GM19467 (cell line): ENCODE results near the gene EFCAB8.
"Not testable (repeated sequence)": the region's sequence is repeated elsewhere in the genome, so short reads cannot be mapped to it uniquely, and the experiment has no call there.

ENCODE experiments used
- ATAC-seq: cut with Tn5 transposase; IDR thresholded peaks from one replicate; pipeline ENCODE4 v1.9.1; 2021; ENCODE audit warnings: mild to moderate bottlenecking, moderate library complexity; ENCODE audit not compliant: unreplicated experiment

Gene EFCAB8

GRCh38 chr20:32969356-32970114 is 110.8 kb downstream of the EFCAB8 start:
- no peak for ATAC-seq

DNA sequence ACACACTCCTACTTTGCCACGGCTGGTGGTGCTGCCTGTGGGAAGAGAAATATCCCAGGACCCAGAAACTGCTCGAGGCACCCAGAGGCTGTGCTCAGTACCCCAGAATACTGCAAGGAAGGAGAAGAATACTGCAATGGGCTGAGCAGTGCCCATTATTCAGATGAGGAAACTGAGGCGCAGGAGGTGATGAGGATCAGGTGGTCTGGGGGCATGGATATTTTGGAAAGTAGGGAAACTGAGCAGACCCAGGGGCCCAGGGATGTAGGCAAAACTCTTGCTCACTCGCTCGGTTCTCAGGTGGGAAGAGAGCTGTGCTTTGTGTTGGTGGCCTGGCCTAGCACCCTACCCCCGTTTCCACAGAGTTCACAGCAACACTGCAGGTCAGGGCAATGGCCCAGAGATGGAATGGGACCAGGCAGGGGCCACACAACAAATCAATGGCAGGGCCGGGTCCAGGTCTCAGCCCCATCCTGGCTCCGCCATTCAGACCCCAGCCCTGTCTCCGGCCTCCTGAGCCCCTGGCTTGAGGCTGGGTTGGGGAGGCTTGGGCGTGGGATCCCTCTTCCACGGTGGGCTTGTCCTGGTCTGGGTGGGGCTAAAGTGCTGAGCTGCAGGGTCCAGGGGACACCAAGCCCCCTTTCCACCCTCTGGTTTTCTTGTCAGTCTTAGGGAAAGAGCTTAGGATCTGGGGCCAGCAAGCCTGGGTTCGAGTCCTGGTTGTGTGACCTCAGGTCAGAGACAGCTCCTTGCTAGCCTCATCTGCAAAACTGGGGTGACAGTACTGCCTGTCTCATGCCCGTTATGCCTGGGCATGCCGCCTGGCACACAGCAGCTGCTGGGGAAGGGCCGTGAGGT is 111.6 kb downstream of the EFCAB8 start:
- no peak for ATAC-seq

- no peak for ATAC-seq
These were observed 112.2 kb downstream of the EFCAB8 start for GRCh38 chr20:32970973-32971300.

DNA sequence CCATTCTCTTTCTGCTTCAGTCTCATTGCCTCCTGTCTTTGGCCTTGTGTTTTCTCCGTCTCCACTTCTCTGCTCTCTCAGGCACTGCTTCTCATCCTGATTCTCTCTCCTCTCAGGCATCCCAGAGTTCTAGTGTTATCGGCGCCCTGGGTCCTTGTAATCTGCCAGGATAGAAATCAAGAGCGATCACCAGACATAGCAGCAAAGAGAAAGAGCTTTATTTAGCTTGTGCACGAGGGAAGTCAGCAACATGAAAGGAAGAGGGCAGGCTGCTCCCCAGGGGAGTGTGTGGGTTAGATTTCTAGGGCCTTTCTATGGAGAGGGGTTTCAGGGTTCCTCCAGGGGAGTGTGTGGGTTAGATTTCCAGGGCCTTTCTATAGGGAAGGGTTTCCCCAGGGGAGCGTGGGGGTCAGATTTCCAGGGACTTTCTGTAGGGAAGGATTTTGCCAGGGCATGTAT is 113.0 kb downstream of the EFCAB8 start:
- ATAC-seq: peak; percentile 9

DNA sequence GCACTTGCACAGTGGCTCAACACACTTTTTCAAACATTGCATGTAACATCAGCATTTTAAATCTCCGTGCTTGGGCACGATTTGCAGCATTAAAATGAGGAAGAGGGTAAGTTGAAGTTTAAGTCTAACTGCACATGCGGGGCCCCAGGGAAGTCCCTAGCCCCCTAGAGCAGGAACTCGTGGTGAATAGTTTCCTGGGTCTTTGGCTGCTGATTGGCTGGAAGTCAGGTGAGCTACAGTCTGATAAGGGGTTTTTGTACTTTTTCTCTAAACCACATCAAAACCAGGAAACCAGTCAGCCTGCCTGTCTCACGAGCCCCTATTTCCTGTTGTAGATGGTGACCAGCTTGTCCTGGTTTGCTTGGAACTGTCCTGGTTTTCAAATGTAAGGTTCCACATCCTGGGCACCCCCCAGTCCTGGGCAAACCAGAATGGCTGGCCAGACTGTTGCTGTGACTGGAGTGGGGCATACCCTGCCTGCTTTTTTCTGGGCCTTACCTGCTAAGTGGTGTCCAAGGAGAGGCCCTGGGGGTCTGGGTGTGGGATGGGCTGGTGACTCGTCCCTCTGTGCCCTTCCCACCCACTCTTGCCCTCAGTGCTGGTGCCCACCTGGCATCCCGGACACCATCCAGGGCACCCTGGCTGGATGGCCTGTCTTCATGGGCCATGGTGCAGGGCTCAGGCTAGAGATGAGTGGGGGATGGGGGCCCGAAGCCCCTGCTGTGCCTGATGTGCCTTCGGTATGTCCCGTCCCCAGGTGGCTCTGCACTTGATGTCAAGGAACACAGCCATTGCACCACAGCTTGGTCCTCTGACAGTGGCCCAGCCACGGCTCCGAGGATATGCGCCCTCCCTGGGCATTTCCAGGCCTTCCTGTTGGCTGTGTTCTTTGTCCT is 113.7 kb downstream of the EFCAB8 start:
- ATAC-seq: peak; percentile 87

GRCh38 chr20:32973077-32973717 is 114.5 kb downstream of the EFCAB8 start:
- no peak for ATAC-seq

- ATAC-seq: not testable (repeated sequence)
These were observed 115.7 kb downstream of the EFCAB8 start for GRCh38 chr20:32974204-32975064.

- ATAC-seq: not testable (repeated sequence)
These were observed 116.4 kb downstream of the EFCAB8 start for GRCh38 chr20:32975121-32975520.

- ATAC-seq: no peak
These were observed 117.3 kb downstream of the EFCAB8 start for GRCh38 chr20:32975698-32976674.

DNA sequence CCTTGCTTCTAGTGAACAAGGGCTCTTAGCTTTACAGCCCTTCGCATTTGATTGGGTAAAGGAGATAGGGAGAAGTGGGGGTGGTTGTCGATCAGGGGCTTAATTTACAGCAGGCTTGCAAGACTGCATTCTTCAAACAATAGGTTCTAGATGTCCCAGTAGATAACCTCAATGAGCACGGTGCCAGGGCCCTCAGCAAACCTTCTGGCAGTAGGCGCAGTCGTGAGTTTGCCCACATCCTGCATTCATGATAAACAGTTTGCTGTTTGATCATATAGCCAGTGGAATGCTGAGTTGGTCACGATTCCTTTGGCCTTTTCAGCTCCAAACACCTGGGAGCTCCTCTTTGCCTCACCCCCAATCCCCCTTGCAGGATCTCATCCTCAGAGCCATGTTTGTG is 118.0 kb downstream of the EFCAB8 start:
- ATAC-seq: no peak

DNA sequence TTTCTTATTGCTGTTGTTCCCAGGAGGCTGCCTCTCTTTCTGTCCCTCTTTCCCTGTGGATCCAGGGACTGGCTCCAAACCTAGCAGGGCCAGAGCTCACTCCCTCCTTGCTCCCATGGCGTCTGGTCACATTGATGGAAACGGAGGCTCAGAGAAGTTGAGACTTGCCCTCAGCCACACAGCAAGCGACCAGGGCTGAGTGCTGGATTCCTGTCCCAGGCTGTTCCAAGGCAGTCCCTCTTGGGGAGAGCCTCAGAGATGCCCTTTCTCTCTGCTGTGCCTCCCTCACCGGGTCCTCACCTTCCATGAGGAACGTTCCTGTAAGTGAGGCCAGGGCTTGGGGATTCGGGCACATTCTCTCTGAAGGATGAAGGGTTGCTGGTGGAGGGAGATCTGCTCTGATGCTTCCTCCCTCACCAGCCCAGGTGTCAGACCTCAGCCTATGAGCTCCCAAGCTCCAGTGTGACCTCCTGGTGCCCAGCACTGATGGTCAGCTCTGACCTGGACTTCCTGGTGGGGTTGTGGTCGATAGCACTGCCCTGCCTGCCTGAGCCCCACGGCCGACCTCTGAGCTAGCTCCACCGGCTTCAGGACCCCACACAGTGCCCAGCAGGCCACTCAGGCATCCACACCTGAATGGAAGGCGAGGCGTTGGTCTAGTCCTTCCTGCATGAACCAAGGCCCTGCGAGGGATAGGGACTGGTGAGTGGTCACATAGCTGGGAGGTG is 118.7 kb downstream of the EFCAB8 start:
- ATAC-seq: no peak

GRCh38 chr20:32978009-32978335 is 119.2 kb downstream of the EFCAB8 start:
- no peak for ATAC-seq

GRCh38 chr20:32979201-32979998 is 120.7 kb downstream of the EFCAB8 start:
- ATAC-seq: no peak

GRCh38 chr20:32980131-32980941 is 121.6 kb downstream of the EFCAB8 start:
- no peak for ATAC-seq

GRCh38 chr20:32980990-32981389 is 122.3 kb downstream of the EFCAB8 start:
- ATAC-seq: no peak
